H9 (cell line): Measurements from ENCODE around the gene TTC9B. TPM values are rescaled to one million over a fixed set of nuclear protein-coding genes. Genes with fewer than 3 reads are reported as not detected.

Experiments used
- DNase-seq: peaks from one replicate; pipeline ENCODE4 v3.0.0-alpha.2; 2017
- H2AFZ ChIP-seq: one replicate; pipeline ENCODE4 v1.6.1; 2013; ENCODE audit warnings: mild to moderate bottlenecking, low read length, control low read depth, moderate library complexity
- H2AK5ac ChIP-seq: 2 replicates; pipeline ENCODE4 v1.6.1; 2013; ENCODE audit warnings: low read length, control low read depth, mixed read lengths; ENCODE audit not compliant: insufficient read length
- H2BK120ac ChIP-seq: one replicate; pipeline ENCODE4 v1.6.1; 2013; ENCODE audit warnings: low read depth, mild to moderate bottlenecking, low read length, control low read depth, inconsistent platforms; ENCODE audit not compliant: poor library complexity, severe bottlenecking
- H2BK12ac ChIP-seq: 2 replicates; pipeline ENCODE4 v1.6.1; 2013; ENCODE audit warnings: low read length, control low read depth, mixed read lengths, low read depth; ENCODE audit not compliant: insufficient read length
- H2BK15ac ChIP-seq: 2 replicates; pipeline ENCODE4 v1.6.1; 2013; ENCODE audit warnings: low read depth, low read length, control low read depth
- H2BK20ac ChIP-seq: one replicate; pipeline ENCODE4 v1.6.1; 2013; ENCODE audit warnings: low read depth, mild to moderate bottlenecking, low read length, control low read depth, inconsistent platforms; ENCODE audit not compliant: poor library complexity, severe bottlenecking
- H2BK5ac ChIP-seq: 2 replicates; pipeline ENCODE4 v1.6.1; 2013; ENCODE audit warnings: low read length, control low read depth, mixed read lengths; ENCODE audit not compliant: insufficient read length
- H3K14ac ChIP-seq: 2 replicates; pipeline ENCODE4 v1.6.1; 2013; ENCODE audit warnings: low read length, control low read depth; ENCODE audit not compliant: insufficient read depth
- H3K18ac ChIP-seq: 2 replicates; pipeline ENCODE4 v1.6.1; 2013; ENCODE audit warnings: low read depth, mild to moderate bottlenecking, mixed read lengths, low read length, control low read depth; ENCODE audit not compliant: insufficient read length
- H3K23ac ChIP-seq: 2 replicates; pipeline ENCODE4 v1.6.1; 2013; ENCODE audit warnings: low read length, control low read depth, mixed read lengths, low read depth; ENCODE audit not compliant: insufficient read length
- H3K23me2 ChIP-seq: 2 replicates; pipeline ENCODE4 v1.6.1; 2013; ENCODE audit warnings: low read depth, mild to moderate bottlenecking, mixed read lengths, low read length, control low read depth; ENCODE audit not compliant: insufficient read length, poor library complexity, severe bottlenecking
- H3K27ac ChIP-seq: 2 replicates; pipeline ENCODE4 v1.5.1; 2013; ENCODE audit warnings: low read length, control low read depth, mixed read lengths, low read depth; ENCODE audit not compliant: insufficient read length
- H3K27me3 ChIP-seq: 2 replicates; pipeline ENCODE4 v1.6.1; 2013; ENCODE audit warnings: low read length, control low read depth, inconsistent platforms; ENCODE audit not compliant: insufficient read depth
- H3K4ac ChIP-seq: 2 replicates; pipeline ENCODE4 v1.6.1; 2013; ENCODE audit warnings: low read depth, mild to moderate bottlenecking, control low read depth, inconsistent platforms, low read length, moderate library complexity
- H3K4me1 ChIP-seq: 2 replicates; pipeline ENCODE4 v1.6.1; 2013; ENCODE audit warnings: low read length, control low read depth, inconsistent platforms; ENCODE audit not compliant: insufficient read depth
- H3K4me2 ChIP-seq: 2 replicates; pipeline ENCODE4 v1.6.1; 2013; ENCODE audit warnings: low read length, control low read depth, mixed read lengths; ENCODE audit not compliant: insufficient read length, insufficient read depth
- H3K56ac ChIP-seq: 2 replicates; pipeline ENCODE4 v1.6.1; 2013; ENCODE audit warnings: low read depth, mild to moderate bottlenecking, mixed read lengths, low read length, control low read depth; ENCODE audit not compliant: insufficient read length
- H3K79me1 ChIP-seq: 2 replicates; pipeline ENCODE4 v1.6.1; 2013; ENCODE audit warnings: low read depth, mild to moderate bottlenecking, moderate library complexity, low read length, control low read depth, inconsistent platforms; ENCODE audit not compliant: insufficient read depth, poor library complexity, severe bottlenecking
- H3K79me2 ChIP-seq: 2 replicates; pipeline ENCODE4 v1.6.1; 2013; ENCODE audit warnings: low read length, control low read depth, inconsistent platforms; ENCODE audit not compliant: insufficient read depth
- H3K9ac ChIP-seq: 2 replicates; pipeline ENCODE4 v1.6.1; 2013; ENCODE audit warnings: low read length, control low read depth, mixed read lengths; ENCODE audit not compliant: insufficient read length; ENCODE audit errors: extremely low read depth
- H3K9me3 ChIP-seq: one replicate; pipeline ENCODE4 v1.6.1; 2013; ENCODE audit warnings: low read depth, low read length, inconsistent platforms; ENCODE audit not compliant: control insufficient read depth
- H3T11ph ChIP-seq: one replicate; pipeline ENCODE4 v1.6.1; 2013; ENCODE audit warnings: mild to moderate bottlenecking, low read length, control low read depth, inconsistent platforms
- H4K20me1 ChIP-seq: one replicate; pipeline ENCODE4 v1.6.1; 2013; ENCODE audit not compliant: control insufficient read depth, insufficient read length, insufficient read depth
- H4K5ac ChIP-seq: 2 replicates; pipeline ENCODE4 v1.6.1; 2013; ENCODE audit warnings: low read depth, mild to moderate bottlenecking, mixed read lengths, low read length, control low read depth; ENCODE audit not compliant: insufficient read length
- H4K8ac ChIP-seq: replicated peaks from 2 replicates; pipeline ENCODE4 v1.6.1; 2013; ENCODE audit warnings: low read length, control low read depth, mixed read lengths, low read depth; ENCODE audit not compliant: insufficient read length
- H4K91ac ChIP-seq: 2 replicates; pipeline ENCODE4 v1.6.1; 2013; ENCODE audit warnings: low read depth, mild to moderate bottlenecking, moderate library complexity, mixed read lengths, low read length, control low read depth; ENCODE audit not compliant: insufficient read length
- H3K27ac Mint-ChIP-seq, 3 experiments: 2 replicates in 2 of 3; 3 replicates in 1 of 3; pipeline ENCODE4 v1.8.0; 2020 to 2021; ENCODE audit warnings: mixed read lengths in 3 of 3, mild to moderate bottlenecking in 1 of 3, moderate library complexity in 1 of 3
- H3K27me3 Mint-ChIP-seq: 2 replicates; pipeline ENCODE4 v1.8.0; 2021; ENCODE audit warnings: low read depth, mild to moderate bottlenecking, moderate library complexity, mixed read lengths
- H3K36me3 Mint-ChIP-seq, 3 experiments: 2 replicates in 2 of 3; 3 replicates in 1 of 3; pipeline ENCODE4 v1.8.0; 2020 to 2021; ENCODE audit warnings: low read depth in 3 of 3, mixed read lengths in 3 of 3; ENCODE audit not compliant: insufficient read depth in 1 of 3
- H3K4me1 Mint-ChIP-seq, 2 experiments: 2 replicates each; pipeline ENCODE4 v1.8.0; 2020; ENCODE audit warnings: mixed read lengths in 2 of 2
- H3K4me3 Mint-ChIP-seq, 2 experiments: 2 replicates in 1 of 2; 3 replicates in 1 of 2; pipeline ENCODE4 v1.8.0; 2020 to 2021; ENCODE audit warnings: mild to moderate bottlenecking in 2 of 2, mixed read lengths in 2 of 2, moderate library complexity in 1 of 2
- H3K9me3 Mint-ChIP-seq, 2 experiments: 2 replicates in 1 of 2; 3 replicates in 1 of 2; pipeline ENCODE4 v1.8.0; 2020; ENCODE audit warnings: mild to moderate bottlenecking in 2 of 2, mixed read lengths in 2 of 2, moderate library complexity in 1 of 2
- CTCF ChIP-seq: fragments of 200-600 bp; sonication (generic); conservative IDR thresholded peaks from 3 replicates; pipeline ENCODE4 v1.8.0; 2021; ENCODE audit warnings: antibody characterized with exemption, mild to moderate bottlenecking
- WGBS: extraction: QIAGEN DNeasy Blood & Tissue Kit; methylation state at CpG from one replicate; pipeline ENCODE4 v1.1.7; 2013; ENCODE audit warnings: missing lambda C conversion rate, low lambda C conversion rate, mixed read lengths; ENCODE audit not compliant: insufficient read length; ENCODE audit errors: extremely low coverage; 5-methylcytosine and 5-hydroxymethylcytosine counted together
- total RNA-seq: library from RNA; stranded (reverse); gene quantifications from 2 replicates; pipeline ENCODE4 v1.2.1, GENCODE V29; 2021

TTC9B gene
- total RNA-seq, 1 experiment from 2014 or later: 0.15 TPM

- no peak overlapping the region for H3K9ac ChIP-seq
These were observed 45.5 kb upstream of the TTC9B start for GRCh38 chr19:40263440-40264313.

More at GRCh38 chr19:40263440-40264313, 45.5 kb upstream of the TTC9B start:
- Histone ChIP-seq H3K27ac (no peak overlapping the region), H2AK5ac (no peak overlapping the region), H4K8ac (no peak overlapping the region), H3K18ac (no peak overlapping the region), H4K5ac (no peak overlapping the region), H2BK120ac (no peak overlapping the region), H2BK20ac (no peak overlapping the region), H3K27me3 (no peaks in the 10 kb centered on the region), H2BK12ac (no peak overlapping the region), H3K14ac (no peak overlapping the region), H4K91ac (no peak overlapping the region), H3K4me2 (no peak overlapping the region), H3K79me1 (no peaks in the 10 kb centered on the region), H4K20me1 (peaks cover 2% of the 10 kb centered on the region), H3K79me2 (no peaks in the 10 kb centered on the region), H2AFZ (no peak overlapping the region), H3K23ac (no peak overlapping the region), H3K23me2 (no peaks in the 10 kb centered on the region), H3K4me1 (no peaks in the 10 kb centered on the region), H3K56ac (no peak overlapping the region), H2BK15ac (no peak overlapping the region), H3T11ph (no peak overlapping the region), H2BK5ac (no peak overlapping the region), H3K4ac (no peak overlapping the region), H3K9me3 (no peaks in the 10 kb centered on the region)
- no peak for DNase-seq
- peak overlapping the region in 2 of 3 experiments; percentile 51 to 70; a peak in 3 of 7 replicates for H3K27ac Mint-ChIP-seq
- no peaks in the 10 kb centered on the region for H3K9me3 Mint-ChIP-seq
- no peak for TF ChIP-seq CTCF
- no peak overlapping the region for H3K4me3 Mint-ChIP-seq
- H3K27me3 Mint-ChIP-seq: no peaks in the 10 kb centered on the region; the same call in 1 of the 2 replicates
- peaks cover 17 to 21% of the 10 kb centered on the region in 2 experiments for H3K4me1 Mint-ChIP-seq
- H3K36me3 Mint-ChIP-seq: peaks cover 18 to 39% (median 32%) of the 10 kb centered on the region in 3 experiments
- WGBS: no CpG with 5 or more reads among the region's 24 CpGs
